HEK293 (cell line): ENCODE data around the gene SERPINI1.

Experiments
- MEIS1 ChIP-seq: sonication (generic); formaldehyde crosslinking; IDR thresholded peaks from 2 replicates; pipeline ENCODE4 v1.8.1; 2022; ENCODE audit warnings: missing genetic modification reagents, mild to moderate bottlenecking, borderline replicate concordance
- ZBTB21 ChIP-seq: fragments of 450-650 bp; formaldehyde crosslinking; IDR thresholded peaks from 2 replicates; pipeline ENCODE4 v1.5.1; 2017; ENCODE audit warnings: missing biosample characterization, missing genetic modification characterization
- TF ChIP-seq, protein P1 (sequence below): fragments of 450-650 bp; formaldehyde crosslinking; IDR thresholded peaks from 2 replicates; pipeline ENCODE4 v1.5.1; 2016; ENCODE audit warnings: missing biosample characterization, missing genetic modification characterization

- TF ChIP-seq, protein P1, sequence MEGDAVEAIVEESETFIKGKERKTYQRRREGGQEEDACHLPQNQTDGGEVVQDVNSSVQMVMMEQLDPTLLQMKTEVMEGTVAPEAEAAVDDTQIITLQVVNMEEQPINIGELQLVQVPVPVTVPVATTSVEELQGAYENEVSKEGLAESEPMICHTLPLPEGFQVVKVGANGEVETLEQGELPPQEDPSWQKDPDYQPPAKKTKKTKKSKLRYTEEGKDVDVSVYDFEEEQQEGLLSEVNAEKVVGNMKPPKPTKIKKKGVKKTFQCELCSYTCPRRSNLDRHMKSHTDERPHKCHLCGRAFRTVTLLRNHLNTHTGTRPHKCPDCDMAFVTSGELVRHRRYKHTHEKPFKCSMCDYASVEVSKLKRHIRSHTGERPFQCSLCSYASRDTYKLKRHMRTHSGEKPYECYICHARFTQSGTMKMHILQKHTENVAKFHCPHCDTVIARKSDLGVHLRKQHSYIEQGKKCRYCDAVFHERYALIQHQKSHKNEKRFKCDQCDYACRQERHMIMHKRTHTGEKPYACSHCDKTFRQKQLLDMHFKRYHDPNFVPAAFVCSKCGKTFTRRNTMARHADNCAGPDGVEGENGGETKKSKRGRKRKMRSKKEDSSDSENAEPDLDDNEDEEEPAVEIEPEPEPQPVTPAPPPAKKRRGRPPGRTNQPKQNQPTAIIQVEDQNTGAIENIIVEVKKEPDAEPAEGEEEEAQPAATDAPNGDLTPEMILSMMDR = no peak
- TF ChIP-seq MEIS1 (CRISPR knock-in tag) = no peak
- TF ChIP-seq ZBTB21 (tag by site-specific recombination) = no peak
These were observed 74.7 kb downstream of the SERPINI1 start for GRCh38 chr3:167810236-167810635.
